A549 (cell line): Measurements from ENCODE around the gene PYY.
A peak's percentile ranks its signal among the peaks of the same experiment; 100 is the strongest.

Experiments used
- CBX2 ChIP-seq: fragments of 200-600 bp; sonication (generic); IDR thresholded peaks from 2 replicates; pipeline ENCODE4 v1.6.1; 2016; ENCODE audit warnings: low read depth, mild to moderate bottlenecking, borderline replicate concordance
- CEBPB ChIP-seq, 2 experiments: fragments of >200 bp in 1 of 2; sonication (Bioruptor Twin) in 1 of 2; formaldehyde crosslinking in 1 of 2; IDR thresholded peaks; 2 replicates each; pipeline ENCODE4 v1.6.1; 2012 to 2016
- ESRRA ChIP-seq: fragments of 150-350 bp; IDR thresholded peaks from 2 replicates; pipeline ENCODE4 v1.6.1; 2014; ENCODE audit warnings: mild to moderate bottlenecking, low read length, borderline replicate concordance
- FOSL2 ChIP-seq, 2 experiments: fragments of 450-650 bp in 1 of 2; fragments of >200 bp in 1 of 2; sonication (Bioruptor Twin) in 1 of 2; formaldehyde crosslinking; IDR thresholded peaks; 2 replicates each; pipeline versions ENCODE4 v1.5.0 to v1.6.1; 2016 to 2020; ENCODE audit warnings: mild to moderate bottlenecking in 1 of 2, moderate library complexity in 1 of 2
- KDM1A ChIP-seq: fragments of 200-600 bp; sonication (generic); IDR thresholded peaks from 2 replicates; pipeline ENCODE4 v1.6.1; 2016; ENCODE audit warnings: low read depth, mild to moderate bottlenecking
- MAX ChIP-seq: IDR thresholded peaks from 2 replicates; pipeline ENCODE4 v1.6.1; 2012
- POLR2A ChIP-seq: IDR thresholded peaks from 2 replicates; pipeline ENCODE4 v1.6.1; 2012; ENCODE audit warnings: mild to moderate bottlenecking, low read length
- RARB ChIP-seq: fragments of 250-450 bp; sonication (Bioruptor Pico); IDR thresholded peaks from 2 replicates; pipeline ENCODE4 v1.8.0; 2021; ENCODE audit warnings: mild to moderate bottlenecking, moderate library complexity
- RCOR1 ChIP-seq: fragments of 150-350 bp; IDR thresholded peaks from 2 replicates; pipeline ENCODE4 v1.6.1; 2014; ENCODE audit warnings: antibody characterized with exemption, low read length, low read depth
- RNF2 ChIP-seq: fragments of 200-600 bp; sonication (generic); IDR thresholded peaks from 2 replicates; pipeline ENCODE4 v1.6.1; 2016; ENCODE audit warnings: low read depth, mild to moderate bottlenecking, antibody characterized with exemption, moderate library complexity, borderline replicate concordance
- ZSCAN20 ChIP-seq: fragments of 250-450 bp; sonication (Bioruptor Pico); IDR thresholded peaks from 2 replicates; pipeline ENCODE4 v1.8.0; 2022; ENCODE audit warnings: mild to moderate bottlenecking, moderate library complexity
- TF ChIP-seq, protein P1 (sequence below): fragments of >200 bp; sonication (Bioruptor Twin); formaldehyde crosslinking; IDR thresholded peaks from 3 replicates; pipeline ENCODE4 v1.5.1; 2016

DNA sequence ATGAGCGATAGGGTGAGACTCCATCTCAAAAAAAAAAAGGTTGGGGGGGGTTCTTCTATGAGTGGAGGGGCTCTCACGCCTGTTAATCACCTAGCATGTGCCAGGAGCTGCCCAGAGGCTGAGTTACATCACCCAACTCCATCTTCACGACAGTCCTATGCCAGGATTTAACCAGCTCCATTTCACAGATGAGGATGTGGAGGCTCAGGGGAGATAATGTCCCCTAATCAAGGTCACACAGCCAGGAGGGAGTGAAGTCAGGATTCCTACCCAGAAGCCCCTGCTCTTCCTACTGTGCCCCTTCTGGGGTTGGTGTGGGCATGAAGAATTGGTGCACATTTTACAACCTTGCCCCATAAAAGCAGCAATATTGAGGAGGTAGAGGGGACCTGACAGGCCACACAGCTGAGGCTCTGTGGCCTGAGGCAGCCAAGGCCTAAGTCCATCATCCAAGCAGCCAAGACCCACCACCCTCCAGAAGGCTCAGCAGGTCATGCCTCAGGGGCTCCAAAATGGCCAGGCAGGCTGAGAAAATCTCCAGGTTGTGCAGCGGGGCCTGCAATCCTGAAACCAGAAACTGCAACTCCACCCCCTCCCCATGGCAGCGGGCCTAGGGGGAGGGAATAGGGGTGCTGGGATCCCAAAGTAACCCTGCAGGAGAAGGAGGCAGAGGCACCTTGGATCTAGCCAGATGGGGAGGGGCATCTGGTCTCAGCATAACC, 18.4 kb downstream of the PYY start:
- TF ChIP-seq ZSCAN20 (CRISPR knock-in tag): no peak
- TF ChIP-seq CEBPB (IDR thresholded peaks at IDR 0.05): no peak
- TF ChIP-seq, protein P1, sequence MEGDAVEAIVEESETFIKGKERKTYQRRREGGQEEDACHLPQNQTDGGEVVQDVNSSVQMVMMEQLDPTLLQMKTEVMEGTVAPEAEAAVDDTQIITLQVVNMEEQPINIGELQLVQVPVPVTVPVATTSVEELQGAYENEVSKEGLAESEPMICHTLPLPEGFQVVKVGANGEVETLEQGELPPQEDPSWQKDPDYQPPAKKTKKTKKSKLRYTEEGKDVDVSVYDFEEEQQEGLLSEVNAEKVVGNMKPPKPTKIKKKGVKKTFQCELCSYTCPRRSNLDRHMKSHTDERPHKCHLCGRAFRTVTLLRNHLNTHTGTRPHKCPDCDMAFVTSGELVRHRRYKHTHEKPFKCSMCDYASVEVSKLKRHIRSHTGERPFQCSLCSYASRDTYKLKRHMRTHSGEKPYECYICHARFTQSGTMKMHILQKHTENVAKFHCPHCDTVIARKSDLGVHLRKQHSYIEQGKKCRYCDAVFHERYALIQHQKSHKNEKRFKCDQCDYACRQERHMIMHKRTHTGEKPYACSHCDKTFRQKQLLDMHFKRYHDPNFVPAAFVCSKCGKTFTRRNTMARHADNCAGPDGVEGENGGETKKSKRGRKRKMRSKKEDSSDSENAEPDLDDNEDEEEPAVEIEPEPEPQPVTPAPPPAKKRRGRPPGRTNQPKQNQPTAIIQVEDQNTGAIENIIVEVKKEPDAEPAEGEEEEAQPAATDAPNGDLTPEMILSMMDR: no peak
- no peak for TF ChIP-seq POLR2A
- TF ChIP-seq RARB (CRISPR knock-in tag): no peak
- 0 out of 2 replicates have a peak, but pooled peaks have one; percentile 22 for TF ChIP-seq KDM1A
- no peak for TF ChIP-seq ESRRA
- TF ChIP-seq CBX2: no peak
- TF ChIP-seq FOSL2 (IDR thresholded peaks at IDR 0.05): no peak
- no peak for TF ChIP-seq FOSL2 (CRISPR knock-in tag; IDR thresholded peaks at IDR 0.05)
- TF ChIP-seq RNF2: no peak
- no peak for TF ChIP-seq MAX
- TF ChIP-seq RCOR1: no peak
